Measurements from ENCODE around the gene IFNA8. TPM values are rescaled to one million over a fixed set of nuclear protein-coding genes. Genes with fewer than 3 reads are reported as not detected.

IFNA8 gene
- total RNA-seq, 3 donors from 2014 or later: not detected

- peak in 2 of 3 donors; percentile 20 to 40 for DNase-seq
- intact Hi-C loops (cut with DNase I, micrococcal nuclease): no loop called here
- peak; percentile 69 for ATAC-seq
- Histone ChIP-seq H3K4me1 (ENCODE audit: low read depth) (peaks cover 3% of the 10 kb centered on the region), H3K9me3 (no peaks in the 10 kb centered on the region), H3K36me3 (ENCODE audit: low read depth) (no peaks in the 10 kb centered on the region), H3K4me3 (no peak overlapping the region)
- TF ChIP-seq CTCF (IDR thresholded peaks at IDR 0.05): peak; percentile 19
Measured at GRCh38 chr9:21413624-21414023, 4.7 kb downstream of the IFNA8 start.

- Histone ChIP-seq H3K4me1 (ENCODE audit: low read depth) (peaks cover 3% of the 10 kb centered on the region), H3K4me3 (no peak overlapping the region), H3K9me3 (no peaks in the 10 kb centered on the region), H3K36me3 (ENCODE audit: low read depth) (no peaks in the 10 kb centered on the region)
- intact Hi-C loops (cut with DNase I, micrococcal nuclease): no loop called here
- ATAC-seq (peak; percentile 67), DNase-seq (peak in 1 of 3 donors; percentile 15)
- no peak for TF ChIP-seq CTCF (IDR thresholded peaks at IDR 0.05)
Measured at GRCh38 chr9:21414220-21414940, 5.5 kb downstream of the IFNA8 start.

- intact Hi-C loops (cut with DNase I, micrococcal nuclease): no loop called here
- H3K36me3 ChIP-seq (ENCODE audit: low read depth): no peaks in the 10 kb centered on the region
- H3K4me1 ChIP-seq (ENCODE audit: low read depth): peaks cover 3% of the 10 kb centered on the region
- TF ChIP-seq CTCF (IDR thresholded peaks at IDR 0.05): no peak
- peak in 2 of 3 donors; percentile 38 to 68 for DNase-seq
- H3K9me3 ChIP-seq: no peaks in the 10 kb centered on the region
- no peak overlapping the region for H3K4me3 ChIP-seq
- peak; percentile 86 for ATAC-seq
Measured at GRCh38 chr9:21415493-21416267, 6.8 kb downstream of the IFNA8 start.

- no peaks in the 10 kb centered on the region for H3K4me1 ChIP-seq (ENCODE audit: low read depth)
- intact Hi-C loops (cut with DNase I, micrococcal nuclease): no loop called here
Measured at GRCh38 chr9:21428235-21428634, 19.3 kb downstream of the IFNA8 start.

GRCh38 chr9:21429191-21429590 is 20.3 kb downstream of the IFNA8 start:
- intact Hi-C loops (cut with DNase I, micrococcal nuclease): no loop called here
- TF ChIP-seq CTCF (IDR thresholded peaks at IDR 0.05): no peak
- H3K4me1 ChIP-seq (ENCODE audit: low read depth): no peaks in the 10 kb centered on the region
- H3K9me3 ChIP-seq: no peaks in the 10 kb centered on the region
- ATAC-seq: no peak
- no peaks in the 10 kb centered on the region for H3K36me3 ChIP-seq (ENCODE audit: low read depth)
- H3K4me3 ChIP-seq: no peak overlapping the region
- no peak for DNase-seq

More at GRCh38 chr9:21428235-21428634, 19.3 kb downstream of the IFNA8 start:
- ATAC-seq: no peak
- no peak overlapping the region for H3K4me3 ChIP-seq
- no peak for TF ChIP-seq CTCF (IDR thresholded peaks at IDR 0.05)
- no peak for DNase-seq
- no peaks in the 10 kb centered on the region for H3K9me3 ChIP-seq
- no peaks in the 10 kb centered on the region for H3K36me3 ChIP-seq (ENCODE audit: low read depth)

Data from mucosa of descending colon (tissue), 3 donors.